Measurements from ENCODE around the gene CHMP3. TPM values are rescaled to one million over a fixed set of nuclear protein-coding genes. Genes with fewer than 3 reads are reported as not detected.

CHMP3 gene
- total RNA-seq, 1 donor from 2014 or later, result 83.7 TPM

DNA sequence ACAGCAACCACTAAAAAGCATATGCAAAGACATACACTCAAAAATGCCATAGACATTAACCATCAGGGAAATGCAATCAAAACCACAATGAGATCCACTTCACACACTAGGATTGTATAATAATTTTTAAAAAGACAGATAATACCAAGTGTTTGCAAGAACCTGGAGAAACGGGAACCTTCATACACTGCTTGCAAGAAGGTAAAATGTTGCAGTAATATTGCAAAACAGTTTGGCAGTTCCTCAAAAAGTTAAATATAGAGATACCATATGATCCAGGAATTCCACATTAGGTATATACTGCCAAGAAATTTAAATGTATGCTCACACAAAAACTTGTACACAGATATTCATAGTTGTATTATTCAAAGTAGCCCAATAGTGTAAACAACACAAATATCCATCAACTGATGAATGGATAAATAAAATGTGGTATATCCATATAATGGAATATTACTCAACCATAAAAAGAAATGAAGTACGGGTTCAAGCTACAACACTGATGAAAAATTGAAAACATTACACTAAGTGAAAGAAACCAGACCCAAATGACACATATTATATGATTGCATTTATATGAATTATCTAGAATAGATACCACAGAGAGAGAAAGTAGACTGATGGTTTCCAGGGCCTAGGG lies 14.7 kb upstream of the CHMP3 start:
- H3K9me3 Mint-ChIP-seq, result peaks cover 6% of the 10 kb centered on the region
- no peaks in the 10 kb centered on the region for H3K36me3 Mint-ChIP-seq (ENCODE audit: low read depth)
- TF ChIP-seq CTCF (conservative IDR thresholded peaks at IDR 0.05), result no peak
- DNase-seq (ENCODE audit: low read depth, low spot score), result no peak
- H3K4me1 Mint-ChIP-seq, result no peaks in the 10 kb centered on the region
- H3K4me3 Mint-ChIP-seq, result no peak overlapping the region
- no peaks in the 10 kb centered on the region for H3K27me3 Mint-ChIP-seq (ENCODE audit: low read depth)
- no peak overlapping the region for H3K27ac Mint-ChIP-seq (ENCODE audit: unreplicated experiment)

- no peaks in the 10 kb centered on the region for H3K27me3 Mint-ChIP-seq (ENCODE audit: low read depth)
- H3K9me3 Mint-ChIP-seq, result no peaks in the 10 kb centered on the region
- no peak overlapping the region for H3K27ac Mint-ChIP-seq (ENCODE audit: unreplicated experiment)
- no peaks in the 10 kb centered on the region for H3K4me1 Mint-ChIP-seq
- DNase-seq (ENCODE audit: low read depth, low spot score), result no peak
- no peak overlapping the region for H3K4me3 Mint-ChIP-seq
- H3K36me3 Mint-ChIP-seq (ENCODE audit: low read depth), result no peaks in the 10 kb centered on the region
- TF ChIP-seq CTCF (conservative IDR thresholded peaks at IDR 0.05), result no peak
Measured at GRCh38 chr2:86570059-86570458, 6.8 kb upstream of the CHMP3 start.

GRCh38 chr2:86566821-86567190 lies 3.6 kb upstream of the CHMP3 start:
- Mint-ChIP-seq H3K27me3 (ENCODE audit: low read depth) (no peaks in the 10 kb centered on the region), H3K4me3 (no peak overlapping the region), H3K27ac (ENCODE audit: unreplicated experiment) (no peak overlapping the region), H3K36me3 (ENCODE audit: low read depth) (peaks cover 4% of the 10 kb centered on the region), H3K4me1 (peaks cover 21% of the 10 kb centered on the region), H3K9me3 (peaks cover 11% of the 10 kb centered on the region)
- TF ChIP-seq CTCF (conservative IDR thresholded peaks at IDR 0.05), result no peak
- DNase-seq (ENCODE audit: low read depth, low spot score), result no peak

DNA sequence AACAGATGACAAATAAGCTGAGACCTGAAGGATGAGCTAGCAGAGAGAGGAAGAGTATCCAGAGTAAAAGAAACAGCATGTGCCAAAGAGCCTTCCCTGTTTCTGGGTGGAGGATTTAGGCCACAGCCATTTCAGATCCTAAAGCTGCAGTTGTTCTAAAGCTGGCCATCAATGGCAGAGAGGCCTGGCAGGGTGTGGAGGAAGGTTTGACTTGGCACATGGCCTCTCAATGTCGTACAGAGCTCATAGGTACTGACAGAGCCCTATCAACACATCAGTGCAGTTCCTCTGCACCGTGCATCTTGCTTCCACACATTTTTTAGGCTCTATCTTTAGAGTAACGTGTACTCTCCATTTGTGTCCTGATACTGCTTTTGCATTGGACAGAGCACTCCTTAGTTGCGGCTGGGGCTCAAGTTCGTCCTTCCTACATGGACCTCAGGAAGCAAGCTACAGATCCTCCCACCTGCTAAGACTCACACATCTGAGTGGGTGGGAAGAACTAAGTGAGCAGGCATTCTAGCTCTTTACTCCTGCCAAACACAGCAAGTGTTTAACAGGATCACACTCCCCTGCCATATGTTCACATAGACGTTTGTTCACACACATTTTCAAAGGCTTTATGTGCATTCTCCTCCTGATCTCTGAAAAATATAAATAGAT lies 3.0 kb upstream of the CHMP3 start:
- Mint-ChIP-seq H3K27me3 (ENCODE audit: low read depth) (no peaks in the 10 kb centered on the region), H3K36me3 (ENCODE audit: low read depth) (peaks cover 4% of the 10 kb centered on the region), H3K4me1 (peaks cover 26% of the 10 kb centered on the region), H3K9me3 (peaks cover 11% of the 10 kb centered on the region), H3K4me3 (no peak overlapping the region), H3K27ac (ENCODE audit: unreplicated experiment) (no peak overlapping the region)
- no peak for TF ChIP-seq CTCF (conservative IDR thresholded peaks at IDR 0.05)
- DNase-seq (ENCODE audit: low read depth, low spot score), result no peak

GRCh38 chr2:86563650-86564061 lies 413 bp upstream of the CHMP3 start:
- H3K4me1 Mint-ChIP-seq, result peaks cover 28% of the 10 kb centered on the region
- no peaks in the 10 kb centered on the region for H3K27me3 Mint-ChIP-seq (ENCODE audit: low read depth)
- no peak for TF ChIP-seq CTCF (conservative IDR thresholded peaks at IDR 0.05)

More at GRCh38 chr2:86563650-86564061, 413 bp upstream of the CHMP3 start:
- Mint-ChIP-seq H3K36me3 (ENCODE audit: low read depth) (peaks cover 9% of the 10 kb centered on the region), H3K4me3 (peak overlapping the region; percentile 98), H3K27ac (ENCODE audit: unreplicated experiment) (peak overlapping the region; percentile 99), H3K9me3 (peaks cover 11% of the 10 kb centered on the region)
- no peak for DNase-seq (ENCODE audit: low read depth, low spot score)
